ENCODE data around the gene TBRG1.
A peak's percentile ranks its signal among the peaks of the same experiment; 100 is the strongest.

Gene TBRG1

GRCh38 chr11:124672536-124673215 is 50.0 kb downstream of the TBRG1 start:
- H3K4me2 ChIP-seq (ENCODE audit: low read length): peak overlapping the region; percentile 80

GRCh38 chr11:124673333-124674167 is 50.9 kb downstream of the TBRG1 start, which contains the start of the genes SIAE and SPA17:
Gene SIAE, minus strand, starts transcription at chr11:124673739. Its CDS starts 31 bp downstream, at chr11:124673708.
Gene SPA17, plus strand, starts transcription at chr11:124673904. Its CDS starts 1,361 bp downstream, at chr11:124675265.
- Histone ChIP-seq H3K79me2 (peaks cover 2% of the 10 kb centered on the region), H3K4me1 (peaks cover 4% of the 10 kb centered on the region), H3K27ac (peak within 1 kb of the TSS; percentile 86), H3K9me3 (ENCODE audit: control insufficient read depth, low read length) (no peaks in the 10 kb centered on the region), H3K27me3 (ENCODE audit: control insufficient read depth, insufficient read depth, low read length) (no peaks in the 10 kb centered on the region), H3K4me3 (ENCODE audit: low read depth, low read length) (peak within 1 kb of the TSS; percentile 82), H2AFZ (peak within 1 kb of the TSS; percentile 61), H3K4me2 (ENCODE audit: low read length) (peak within 1 kb of the TSS; percentile 80), H3K36me3 (ENCODE audit: control insufficient read depth, insufficient read depth, low read length) (no peaks in the 10 kb centered on the region), H3K9ac (peak within 1 kb of the TSS; percentile 46)
- no peak for TF ChIP-seq CTCF (IDR thresholded peaks at IDR 0.05)

More at GRCh38 chr11:124672536-124673215, 50.0 kb downstream of the TBRG1 start:
- no peaks in the 10 kb centered on the region for H3K27me3 ChIP-seq (ENCODE audit: control insufficient read depth, insufficient read depth, low read length)
- no peaks in the 10 kb centered on the region for H3K9me3 ChIP-seq (ENCODE audit: control insufficient read depth, low read length)
- peaks cover 4% of the 10 kb centered on the region for H3K79me2 ChIP-seq
- peak overlapping the region; percentile 61 for H2AFZ ChIP-seq
- peak overlapping the region; percentile 82 for H3K4me3 ChIP-seq (ENCODE audit: low read depth, low read length)
- H3K27ac ChIP-seq: peak overlapping the region; percentile 86
- no peak for TF ChIP-seq CTCF (IDR thresholded peaks at IDR 0.05)
- peaks cover 4% of the 10 kb centered on the region for H3K4me1 ChIP-seq
- no peaks in the 10 kb centered on the region for H3K36me3 ChIP-seq (ENCODE audit: control insufficient read depth, insufficient read depth, low read length)
- peak overlapping the region; percentile 46 for H3K9ac ChIP-seq

GRCh38 chr11:124674168-124674517 is 51.5 kb downstream of the TBRG1 start:
- no peaks in the 10 kb centered on the region for H3K9me3 ChIP-seq (ENCODE audit: control insufficient read depth, low read length)
- no peaks in the 10 kb centered on the region for H3K79me2 ChIP-seq
- peak overlapping the region; percentile 61 for H2AFZ ChIP-seq
- H3K9ac ChIP-seq: no peak overlapping the region
- H3K4me3 ChIP-seq (ENCODE audit: low read depth, low read length): peak overlapping the region; percentile 82
- TF ChIP-seq CTCF (IDR thresholded peaks at IDR 0.05): no peak
- H3K36me3 ChIP-seq (ENCODE audit: control insufficient read depth, insufficient read depth, low read length): no peaks in the 10 kb centered on the region
- H3K27ac ChIP-seq: peak overlapping the region; percentile 64
- no peaks in the 10 kb centered on the region for H3K27me3 ChIP-seq (ENCODE audit: control insufficient read depth, insufficient read depth, low read length)
- peaks cover 4% of the 10 kb centered on the region for H3K4me1 ChIP-seq
- peak overlapping the region; percentile 51 for H3K4me2 ChIP-seq (ENCODE audit: low read length)

- peak overlapping the region; percentile 51 for H3K4me2 ChIP-seq (ENCODE audit: low read length)
- H3K4me1 ChIP-seq: peaks cover 4% of the 10 kb centered on the region
- no peaks in the 10 kb centered on the region for H3K27me3 ChIP-seq (ENCODE audit: control insufficient read depth, insufficient read depth, low read length)
- H3K9me3 ChIP-seq (ENCODE audit: control insufficient read depth, low read length): no peaks in the 10 kb centered on the region
- H3K4me3 ChIP-seq (ENCODE audit: low read depth, low read length): peak overlapping the region; percentile 82
- no peak overlapping the region for H3K9ac ChIP-seq
- peak overlapping the region; percentile 61 for H2AFZ ChIP-seq
- no peaks in the 10 kb centered on the region for H3K79me2 ChIP-seq
- no peak for TF ChIP-seq CTCF (IDR thresholded peaks at IDR 0.05)
- H3K27ac ChIP-seq: peak overlapping the region; percentile 64
- no peaks in the 10 kb centered on the region for H3K36me3 ChIP-seq (ENCODE audit: control insufficient read depth, insufficient read depth, low read length)
Measured at GRCh38 chr11:124674571-124674970, 51.9 kb downstream of the TBRG1 start.

All from parathyroid adenoma (tissue), 2 donors.